Measurements from ENCODE around the gene TPPP3.
A peak's percentile ranks its signal among the peaks of the same experiment; 100 is the strongest.
"Not testable (repeated sequence)": the region's sequence is repeated elsewhere in the genome, so short reads cannot be mapped to it uniquely, and the experiment has no call there.

TPPP3 gene

DNA sequence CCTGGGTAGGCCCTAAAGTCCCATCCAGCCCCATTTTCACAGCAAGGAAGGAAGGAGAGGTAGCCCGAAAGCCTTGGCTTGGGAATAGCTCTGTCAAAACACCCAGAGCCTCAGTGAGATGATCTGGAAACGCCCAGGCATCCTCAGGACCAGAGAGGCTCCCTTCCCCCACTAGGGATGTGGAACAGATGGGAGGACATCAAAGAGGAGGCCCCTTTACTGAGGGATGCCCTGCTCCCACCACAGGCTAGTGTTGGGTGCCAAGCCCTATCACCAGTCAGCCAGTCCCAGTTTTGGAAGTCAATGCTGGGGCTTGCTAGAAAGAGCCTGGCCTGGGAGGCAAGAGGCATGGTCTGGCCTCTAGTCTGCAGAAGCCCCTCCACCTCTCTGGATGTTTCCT, 4.7 kb downstream of the TPPP3 start:
- DNase-seq = no peak

DNA sequence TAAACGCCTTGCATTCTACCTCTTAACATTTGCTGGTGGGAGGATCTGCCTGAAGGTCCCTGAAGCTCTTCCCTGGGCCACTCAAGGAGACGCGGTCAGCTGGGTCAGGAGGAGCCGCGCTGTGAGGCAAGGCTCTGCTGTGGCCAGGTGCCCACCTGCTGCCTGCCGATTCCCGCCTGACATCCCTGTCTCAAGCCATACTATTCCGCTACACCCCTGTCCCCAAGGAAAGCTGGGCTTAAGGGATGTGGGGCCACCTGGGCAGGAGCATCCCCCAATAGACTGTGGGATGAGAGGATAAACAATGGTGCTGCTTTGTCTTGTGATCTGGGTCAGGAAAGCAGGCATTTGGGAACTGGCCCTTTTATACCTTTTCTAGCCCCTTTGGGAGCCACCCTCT, 5.1 kb downstream of the TPPP3 start:
- DNase-seq = no peak

DNA sequence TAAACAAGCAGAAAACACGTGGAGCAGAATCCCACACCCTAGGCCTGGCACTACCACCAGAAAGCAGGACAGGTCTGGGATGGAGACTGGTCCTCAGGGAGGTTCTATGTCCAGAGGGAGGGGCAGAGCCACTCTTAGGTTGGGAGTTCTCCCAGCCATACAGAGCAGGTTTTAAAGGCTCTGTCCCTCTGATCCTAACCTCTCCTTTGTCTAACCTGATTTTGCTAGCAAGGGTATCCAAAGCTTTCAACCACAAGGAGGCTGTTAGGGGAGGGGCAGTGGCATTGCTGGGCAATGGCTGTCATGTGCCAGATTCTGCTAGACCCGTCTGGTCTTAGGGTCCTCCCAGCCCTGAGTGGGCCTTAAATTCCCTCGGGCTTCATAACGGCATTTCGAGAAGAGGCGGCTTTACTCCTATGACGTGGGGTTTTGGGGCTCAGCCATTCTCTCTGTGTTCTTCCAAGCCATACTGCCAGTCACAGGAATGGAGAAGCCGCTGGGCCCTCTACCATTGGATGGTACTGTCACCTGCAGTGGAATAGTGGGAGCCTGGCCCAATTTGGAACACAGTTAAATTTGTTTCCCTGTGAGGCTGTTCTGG, 5.7 kb downstream of the TPPP3 start:
- no peak for DNase-seq

DNA sequence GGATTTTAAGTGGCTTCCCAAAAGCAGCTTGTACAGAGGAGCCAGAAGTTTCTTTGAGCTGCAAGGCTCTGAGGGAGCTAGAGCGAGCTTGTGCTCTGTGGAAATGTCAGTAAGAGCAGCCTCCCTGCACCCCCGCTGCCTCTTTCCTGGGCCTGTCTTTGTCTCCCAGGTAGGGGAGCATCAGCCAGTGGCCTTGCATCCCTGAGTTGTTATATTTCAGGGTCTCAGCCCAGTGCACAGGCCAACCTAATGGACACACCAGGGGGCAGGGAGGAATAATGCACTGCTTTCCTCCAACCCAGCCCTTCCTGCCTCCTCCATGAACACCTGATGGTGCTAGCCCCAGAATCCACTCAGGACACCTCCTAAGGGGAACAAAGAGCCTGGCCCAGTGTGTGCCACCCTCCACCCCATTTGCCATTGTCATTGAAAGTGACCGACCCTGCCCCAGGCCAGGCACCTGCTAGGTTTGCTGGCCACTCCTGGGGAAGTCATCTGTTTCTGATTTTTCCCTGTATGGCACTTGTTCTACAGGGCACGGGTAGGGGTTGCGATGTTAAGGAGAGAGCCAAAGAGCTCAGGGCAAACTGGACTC, 6.3 kb downstream of the TPPP3 start:
- DNase-seq = no peak

DNA sequence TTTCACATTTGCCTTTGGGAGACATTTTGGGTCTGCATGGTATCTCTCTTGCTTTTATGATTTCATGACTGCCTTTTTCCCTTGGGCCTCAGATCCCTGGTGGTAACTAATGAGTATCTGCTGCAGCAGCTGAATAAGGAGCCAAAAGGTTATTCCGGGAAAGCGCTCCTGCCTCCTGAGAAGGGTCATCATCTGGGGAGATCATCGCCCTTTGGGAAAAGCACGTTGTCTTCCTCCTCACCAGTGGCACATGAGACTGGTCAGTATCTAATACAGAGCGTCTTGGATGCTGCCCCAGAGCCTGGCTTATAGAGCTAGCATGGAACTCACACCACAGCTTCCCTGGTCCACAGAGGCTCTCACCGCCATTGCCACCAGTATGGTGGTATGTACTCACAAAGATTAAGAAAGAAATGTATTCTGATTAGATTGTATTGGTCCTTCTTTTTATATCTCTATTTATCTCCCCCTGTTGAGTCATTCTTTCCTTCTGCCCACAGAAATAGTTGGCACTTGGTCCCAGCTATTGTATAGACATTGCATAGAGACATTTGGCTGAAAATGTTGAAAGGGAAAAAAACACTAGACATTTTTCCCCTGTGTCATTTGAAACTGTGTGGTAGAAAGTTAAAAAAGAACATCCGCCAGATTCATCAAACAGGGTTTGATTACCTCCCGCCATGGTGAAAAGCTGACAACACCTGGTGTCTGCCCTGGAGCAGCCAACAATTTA, 8.4 kb downstream of the TPPP3 start:
- DNase-seq = no peak

DNA sequence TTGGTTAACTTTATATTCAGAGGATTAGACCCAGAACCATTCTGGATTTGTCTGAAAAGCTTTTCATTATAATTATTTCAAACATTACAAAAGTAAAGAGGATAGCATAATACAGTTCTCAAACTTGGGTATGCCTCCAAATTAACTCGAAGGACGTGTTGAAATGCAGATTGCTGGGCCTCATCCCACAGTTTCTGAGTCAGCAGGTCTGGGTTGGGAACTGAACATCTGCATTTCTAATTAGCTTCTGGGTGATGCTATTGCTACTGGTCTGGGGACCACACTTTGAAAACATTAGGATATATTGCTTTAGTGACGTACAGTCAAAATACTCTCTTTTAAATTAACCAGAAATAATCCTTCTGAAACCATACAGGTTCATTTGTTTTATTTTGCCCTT, 10.0 kb downstream of the TPPP3 start:
- no peak for DNase-seq

DNA sequence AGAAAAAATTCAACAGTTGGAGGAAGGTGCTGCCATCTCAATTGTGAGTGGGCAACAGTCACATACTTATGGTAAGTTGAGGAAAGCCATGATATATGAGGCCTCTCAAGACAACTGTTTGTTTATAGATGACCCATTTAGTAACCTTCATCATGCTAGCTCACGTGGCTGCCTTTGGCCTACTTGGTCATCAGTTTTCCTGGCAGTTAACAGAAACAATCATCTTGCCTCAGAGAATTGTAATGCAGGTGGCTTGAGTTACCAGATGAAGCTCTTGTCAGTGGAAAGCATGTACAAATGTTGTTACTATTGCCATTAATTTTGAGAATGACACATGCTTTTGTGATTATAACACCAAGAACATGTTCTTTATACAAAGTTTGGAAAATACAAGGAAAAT, 14.7 kb downstream of the TPPP3 start:
- no peak for DNase-seq

DNA sequence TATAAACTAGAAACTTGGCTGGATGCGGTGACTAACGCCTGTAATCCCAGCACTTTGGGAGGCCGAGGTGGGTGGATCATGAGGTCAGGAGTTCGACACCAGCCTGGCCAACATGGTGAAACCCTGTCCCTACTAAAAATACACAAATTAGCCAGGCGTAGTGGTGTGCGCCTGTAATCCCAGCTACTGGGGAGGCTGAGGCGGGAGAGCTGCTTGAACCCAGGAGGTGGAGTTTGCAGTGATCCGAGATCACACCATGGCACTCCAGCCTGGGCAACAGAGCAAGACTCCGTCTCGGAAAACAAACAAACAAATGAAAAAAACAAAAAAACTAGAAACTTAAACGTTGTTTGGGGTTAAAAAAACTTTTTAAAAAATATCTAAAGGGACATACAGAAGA, 17.3 kb downstream of the TPPP3 start:
- DNase-seq = not testable (repeated sequence)

DNA sequence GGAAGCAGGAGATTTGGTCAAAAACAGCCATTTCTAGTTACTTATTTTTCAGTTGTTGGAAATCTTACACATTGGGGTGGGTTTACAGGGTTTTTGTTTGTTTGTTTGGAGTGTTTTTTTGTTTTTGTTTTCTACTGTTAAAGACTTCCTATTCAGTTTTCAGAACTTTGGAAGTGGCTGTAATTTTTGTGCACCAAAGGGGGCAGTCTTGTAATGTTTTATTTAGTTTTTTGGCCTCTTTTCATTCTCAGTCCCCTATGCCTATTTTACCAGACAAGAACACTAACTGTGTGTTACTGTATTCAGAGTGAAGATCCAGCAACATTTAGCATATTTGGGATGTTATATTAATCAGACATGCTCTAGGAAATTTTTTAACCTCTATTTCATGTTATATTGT, 20.6 kb downstream of the TPPP3 start:
- peak; percentile 3 for DNase-seq

DNA sequence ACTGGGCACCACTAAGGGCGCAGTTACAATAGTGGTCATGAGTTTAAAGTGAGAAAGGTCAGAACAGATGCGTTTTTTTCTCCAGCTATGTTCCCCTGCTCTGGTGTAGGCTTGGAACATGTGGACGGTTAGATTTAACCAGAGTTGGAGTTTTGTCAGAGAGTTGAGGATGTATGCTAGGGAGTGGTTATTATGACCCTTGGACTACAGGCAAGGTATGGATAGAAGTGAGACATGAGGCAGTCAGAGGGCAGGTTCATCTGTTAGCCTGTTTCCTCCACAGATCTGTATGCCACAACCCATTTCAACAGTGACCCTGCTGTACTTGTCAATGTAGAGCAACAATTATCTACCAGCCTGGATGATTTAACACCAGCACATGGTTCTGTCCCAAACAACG, 22.6 kb downstream of the TPPP3 start:
- no peak for DNase-seq

DNA sequence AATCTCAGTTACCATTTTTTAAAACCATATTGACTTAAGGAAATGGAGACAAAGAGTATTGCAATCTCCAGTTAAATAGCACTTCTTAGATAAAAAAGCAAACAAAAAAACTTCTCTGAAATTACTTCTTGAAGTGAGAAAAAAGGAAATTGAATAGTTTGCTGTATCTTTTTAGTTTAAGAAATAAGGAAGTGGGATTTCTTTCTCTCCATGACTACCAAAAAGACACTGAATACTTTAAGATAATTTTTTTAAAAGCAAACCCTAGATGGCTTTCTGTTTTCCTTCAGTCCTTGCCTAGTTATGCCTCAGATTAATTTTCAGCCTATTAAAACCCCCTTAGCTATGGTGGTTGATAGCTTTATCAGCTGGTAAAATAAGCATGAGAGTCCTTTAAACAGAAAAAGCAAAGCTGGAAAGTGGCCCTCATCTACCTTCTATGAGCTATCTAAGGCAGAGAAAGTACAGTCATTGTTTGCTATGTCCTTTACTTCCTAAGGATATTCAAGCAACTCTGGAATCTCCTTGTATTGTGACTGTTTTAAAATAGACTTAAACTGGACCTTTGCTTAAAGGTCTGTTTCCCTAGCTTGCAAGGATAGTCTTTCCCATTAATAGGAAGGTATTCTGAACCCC, 28.6 kb downstream of the TPPP3 start:
- no peak for DNase-seq

DNA sequence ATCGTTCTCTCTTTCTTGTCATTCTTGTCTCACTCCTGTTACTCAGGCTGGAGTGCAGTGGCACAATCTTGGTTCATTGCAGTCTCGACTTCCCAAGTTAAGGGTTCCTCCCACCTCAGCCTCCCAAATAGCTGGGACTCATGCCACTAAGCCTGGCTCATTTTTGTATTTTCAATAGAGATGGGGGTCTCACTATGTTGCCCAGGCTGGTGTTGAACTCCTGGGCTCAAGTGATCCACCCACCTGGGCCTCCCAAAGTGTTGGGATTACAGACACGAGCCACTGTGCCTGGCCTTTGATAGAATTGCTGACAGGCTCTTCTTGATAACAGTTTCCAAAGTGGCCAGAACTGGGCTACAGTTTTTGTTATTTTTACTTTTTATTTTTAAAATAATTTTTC, 32.3 kb downstream of the TPPP3 start:
- no peak for DNase-seq

DNA sequence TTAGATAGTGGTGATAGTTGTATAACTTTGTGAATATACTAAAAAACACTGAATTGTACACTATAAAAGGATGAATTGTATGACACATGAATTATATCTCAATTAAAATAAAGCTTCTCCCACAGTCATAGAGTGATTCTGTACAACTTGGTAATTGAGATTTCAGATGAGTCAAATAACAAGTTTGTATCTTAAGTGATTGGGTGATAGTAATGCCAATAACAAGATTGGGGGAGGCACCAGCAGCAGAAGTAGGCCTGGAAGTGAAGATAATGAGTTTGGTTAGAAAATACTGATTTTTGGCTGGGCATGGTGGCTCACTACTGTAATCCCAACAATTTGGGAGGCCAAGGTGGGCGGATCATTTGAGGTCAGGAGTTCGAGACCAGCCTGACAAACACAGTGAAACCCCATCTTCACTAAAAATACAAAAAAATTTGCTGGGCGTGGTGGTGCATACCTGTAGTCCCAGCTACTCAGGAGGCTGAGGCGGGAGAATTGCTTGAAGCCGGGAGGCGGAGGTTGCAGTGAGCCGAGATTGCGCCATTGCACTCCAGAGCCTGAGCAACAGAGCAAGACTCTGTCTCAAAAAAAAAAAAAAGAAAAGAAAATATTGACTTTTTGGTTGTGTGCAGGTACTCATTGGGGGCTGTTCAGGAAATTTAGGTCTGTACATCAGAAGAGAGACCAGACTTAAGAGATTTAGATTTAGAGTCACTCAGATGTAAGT, 33.6 kb downstream of the TPPP3 start:
- DNase-seq = not testable (repeated sequence)

DNA sequence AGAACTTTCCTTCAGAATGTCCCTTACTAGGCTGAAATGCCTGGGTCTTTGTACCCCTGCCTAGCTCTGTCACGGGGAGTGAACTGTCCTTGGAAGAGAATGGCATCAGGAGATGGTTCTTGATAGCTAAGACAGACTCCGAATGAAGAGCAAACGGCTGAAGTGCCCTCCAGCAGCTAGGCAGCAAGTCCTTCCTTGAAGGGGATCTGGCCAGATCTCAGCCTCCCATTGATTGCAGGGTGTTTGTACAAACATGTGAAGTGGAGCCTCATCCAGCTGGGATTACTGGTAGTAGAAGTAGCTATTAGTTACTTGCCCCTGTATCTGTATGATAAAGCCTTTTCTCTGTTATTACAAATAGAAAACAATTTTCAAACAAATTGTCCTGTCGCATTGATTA, 35.7 kb downstream of the TPPP3 start:
- DNase-seq = no peak

DNA sequence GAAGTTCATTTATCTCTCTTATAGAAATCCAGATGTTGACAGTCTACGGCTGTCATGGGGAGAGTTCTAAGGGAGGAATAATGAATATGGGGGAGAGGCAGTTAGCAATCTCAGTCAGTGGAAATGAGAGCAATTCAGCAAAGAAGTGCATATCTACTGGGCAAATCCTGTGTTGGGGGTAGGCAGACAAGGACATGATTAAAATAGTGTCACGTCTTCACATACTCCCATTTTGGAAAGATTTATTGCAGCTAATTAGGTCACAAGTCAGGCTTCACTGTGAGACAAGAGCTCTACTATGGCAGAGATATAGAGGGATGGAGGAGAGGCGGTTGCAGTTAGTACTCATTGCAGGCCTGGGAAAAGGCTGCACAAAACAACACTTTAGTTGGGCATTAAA, 36.9 kb downstream of the TPPP3 start:
- DNase-seq = no peak

DNA sequence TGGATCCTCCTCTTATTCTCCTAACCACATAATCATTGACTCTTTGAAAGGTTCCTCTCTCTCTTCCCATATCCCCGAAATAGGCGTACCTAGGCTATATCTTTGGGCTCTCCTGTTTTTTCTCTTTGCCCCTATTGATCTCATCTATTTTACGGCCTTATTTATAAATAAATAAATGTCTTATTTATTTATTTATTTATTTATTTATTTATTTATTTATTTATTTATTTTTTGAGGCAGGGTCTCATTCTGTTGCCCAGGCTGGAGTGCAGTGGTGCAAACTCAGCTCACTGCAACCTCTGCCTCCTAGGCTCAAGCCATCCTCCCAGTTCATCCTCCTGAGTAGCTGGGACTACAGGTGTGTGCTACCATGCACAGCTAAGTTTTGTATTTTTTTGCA, 40.8 kb downstream of the TPPP3 start:
- not testable (repeated sequence) for DNase-seq

DNA sequence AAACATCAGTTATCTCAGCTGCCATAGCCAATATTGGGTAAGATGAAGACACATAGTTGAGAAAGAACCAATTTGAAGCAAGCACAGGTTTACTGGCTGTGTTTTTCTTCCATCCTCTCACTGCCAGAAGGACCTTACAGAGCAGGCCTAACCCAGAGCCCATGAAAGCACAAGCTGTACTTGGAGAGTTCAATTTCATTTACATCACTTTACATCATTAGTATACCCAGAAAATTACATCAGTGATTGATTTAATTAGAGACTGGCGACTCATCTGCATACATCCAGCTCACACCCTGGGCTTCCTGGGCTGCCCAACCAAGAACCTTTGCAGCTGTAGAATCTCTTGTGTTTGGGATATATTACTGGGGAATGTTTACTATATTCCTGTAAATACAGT, 43.0 kb downstream of the TPPP3 start:
- no peak for DNase-seq

DNA sequence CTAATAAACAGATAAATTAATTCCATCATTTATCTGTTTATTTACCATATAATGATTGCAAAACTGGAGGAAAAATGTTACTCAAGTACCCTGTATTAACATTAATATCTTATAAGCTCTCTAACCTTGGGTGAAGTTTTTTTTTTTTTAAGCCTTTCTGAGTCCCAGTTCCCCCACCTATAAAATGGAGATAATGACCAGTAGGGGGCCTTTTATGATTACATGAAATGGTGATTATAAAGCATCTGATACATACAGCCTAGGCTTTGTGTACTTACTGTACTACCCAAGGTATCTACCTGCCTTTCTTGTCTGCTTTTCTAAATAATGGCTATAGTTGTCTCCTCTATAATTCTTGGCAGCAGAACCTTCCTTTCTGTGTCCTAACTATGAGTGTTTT, 44.1 kb downstream of the TPPP3 start:
- no peak for DNase-seq

DNA sequence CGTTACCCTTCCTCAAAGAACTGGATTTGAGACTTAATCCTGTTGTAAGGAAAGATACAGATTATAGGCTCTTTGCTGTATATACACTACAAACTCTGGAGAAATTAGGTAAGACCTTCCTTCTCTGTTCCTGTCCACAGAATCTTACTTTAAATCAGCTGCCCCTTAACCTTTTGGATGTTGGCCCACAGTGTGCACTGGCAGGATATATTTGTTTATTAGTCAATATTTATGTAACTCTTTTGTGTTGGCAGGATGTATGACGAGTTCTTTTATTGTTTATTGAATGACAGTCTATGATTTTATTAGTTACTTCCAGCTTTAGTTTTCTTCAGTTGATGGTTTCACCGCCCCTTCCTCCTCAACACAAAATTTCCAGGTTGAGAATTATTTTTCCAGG, 47.0 kb downstream of the TPPP3 start:
- no peak for DNase-seq

DNA sequence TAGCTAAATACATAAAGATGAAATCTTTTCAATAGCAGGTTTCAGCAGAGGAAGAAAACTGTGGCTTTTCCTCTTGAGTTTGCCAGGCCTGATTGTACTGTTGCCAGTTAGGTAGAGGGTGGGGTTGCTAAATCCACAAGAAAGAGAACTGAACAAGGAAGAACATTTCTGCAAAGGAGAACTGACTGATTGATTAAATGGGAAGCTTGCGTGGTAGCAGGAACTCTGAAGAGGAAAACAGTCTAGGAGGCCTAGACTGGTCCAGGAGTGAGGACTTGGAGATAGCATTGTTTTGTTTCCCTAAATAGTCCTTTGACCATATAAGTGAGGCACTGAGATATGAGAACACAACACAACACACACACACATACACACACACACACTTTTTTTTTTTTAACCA, 47.9 kb downstream of the TPPP3 start:
- DNase-seq = no peak

DNA sequence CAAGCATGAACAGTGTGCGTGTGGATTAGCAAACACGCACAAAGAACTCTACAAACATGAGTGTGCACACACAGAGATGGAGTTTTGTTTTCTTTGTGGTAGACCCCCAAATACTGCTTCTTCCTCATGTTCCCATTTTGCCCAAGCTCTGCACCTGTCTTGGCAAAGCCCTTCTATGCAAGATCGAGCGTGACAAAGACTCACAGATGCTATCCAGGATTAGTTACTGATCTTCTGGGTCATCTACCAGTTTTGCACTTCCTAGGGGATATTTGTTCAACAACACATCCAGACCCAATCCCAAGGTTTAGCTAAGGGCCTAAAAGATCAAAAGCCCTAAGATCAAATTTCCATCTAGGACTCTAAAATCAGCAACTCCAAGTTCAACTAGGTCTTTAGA, 50.7 kb downstream of the TPPP3 start:
- no peak for DNase-seq

DNA sequence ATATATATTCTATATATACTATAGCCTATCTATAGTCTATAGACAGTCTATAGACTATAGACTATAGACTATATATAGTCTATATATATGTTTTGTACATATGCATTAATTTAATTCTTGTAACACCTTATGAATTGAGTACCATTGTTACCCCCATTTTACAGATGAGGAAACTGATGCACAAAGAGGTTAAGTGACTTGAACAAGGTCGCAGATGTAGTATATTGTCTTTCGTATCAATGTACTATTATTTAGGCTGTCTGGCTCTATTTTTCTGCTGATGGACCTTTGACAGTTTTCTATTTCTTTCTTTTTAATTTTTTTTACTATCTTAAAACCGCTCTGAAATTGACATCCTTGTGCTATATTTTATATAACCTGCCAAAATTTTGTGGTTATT, 52.0 kb downstream of the TPPP3 start:
- no peak for DNase-seq

Data from NCI-H446 treated with DMSO at 0.1 percent for 48 hours (cell line).